Fibroblast of lung (primary cell): ENCODE measurements around the gene ST6GALNAC6.

Experiments used
- CTCF ChIP-seq, 2 donors: IDR thresholded peaks in 1 of 2; conservative IDR thresholded peaks in 1 of 2; 1 replicate in 1 of 2; 2 replicates in 1 of 2; pipeline ENCODE4 v1.5.1; 2011 to 2012; ENCODE audit warnings: low read length in 2 of 2, control low read depth in 1 of 2, inconsistent platforms in 1 of 2, low read depth in 1 of 2, mild to moderate bottlenecking in 1 of 2
- EZH2 ChIP-seq: IDR thresholded peaks from 2 replicates; pipeline ENCODE4 v1.5.1; 2012; ENCODE audit warnings: low read length, control low read depth, mild to moderate bottlenecking; ENCODE audit errors: missing control alignments

GRCh38 chr9:127925959-127926905 lies 26.8 kb upstream of the ST6GALNAC6 start:
- TF ChIP-seq CTCF (conservative IDR thresholded peaks at IDR 0.05 in 1 of 2, IDR thresholded peaks at IDR 0.05 in 1 of 2; ENCODE audit: low read depth in 1 of 2, low read length in 2 of 2) (no peak), EZH2 (no peak)
